Testis (tissue), 2 donors: ENCODE data around the gene NLGN1.

Experiments
- POLR2A ChIP-seq: fragments of 450-650 bp; IDR thresholded peaks from one replicate; pipeline ENCODE4 v1.6.1; 2017; ENCODE audit warnings: antibody characterized with exemption, mild to moderate bottlenecking, moderate library complexity
- TF ChIP-seq, protein P1 (sequence below), 3 experiments: fragments of 450-650 bp in 2 of 3; fragments of 200-600 bp in 1 of 3; sonication (generic) in 1 of 3; IDR thresholded peaks; one replicate each; pipeline ENCODE4 v1.5.1; 2016 to 2019; ENCODE audit warnings: antibody characterized with exemption in 3 of 3, mild to moderate bottlenecking in 2 of 3, moderate library complexity in 1 of 3

DNA sequence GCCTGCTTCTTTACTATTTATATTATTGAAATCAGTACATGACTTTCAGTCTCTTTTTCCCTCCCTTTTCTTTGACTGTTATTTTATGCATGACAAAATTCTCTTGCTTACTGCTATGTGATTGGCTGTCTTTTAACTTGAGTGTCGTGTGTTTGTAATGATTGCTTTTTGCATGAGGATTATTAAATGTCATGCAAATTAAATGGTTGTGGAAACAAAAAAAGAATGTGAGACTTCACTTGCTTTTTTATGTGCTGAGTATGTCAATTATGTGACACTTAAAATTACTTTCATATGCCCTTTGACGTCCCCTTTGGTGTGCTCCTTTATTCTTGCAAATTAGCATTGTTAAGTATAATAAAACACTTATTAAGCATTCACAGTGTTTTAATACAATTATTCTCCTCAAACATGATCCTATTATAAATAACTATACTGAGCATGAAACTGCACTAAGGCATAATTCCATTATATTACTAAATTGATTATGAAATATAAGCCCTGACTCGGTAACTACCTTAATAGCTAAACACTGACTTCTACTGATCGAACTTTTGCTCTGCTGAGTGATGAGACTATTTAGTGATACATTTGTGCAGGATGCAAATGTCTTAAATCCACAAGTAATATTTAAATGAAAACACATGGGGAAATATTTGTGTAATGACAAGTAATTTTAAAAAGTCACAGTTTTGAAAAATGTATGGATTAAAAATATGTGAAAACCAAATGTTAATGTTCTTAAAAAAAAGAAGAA, 401.7 kb downstream of the NLGN1 start:
- TF ChIP-seq, protein P1, sequence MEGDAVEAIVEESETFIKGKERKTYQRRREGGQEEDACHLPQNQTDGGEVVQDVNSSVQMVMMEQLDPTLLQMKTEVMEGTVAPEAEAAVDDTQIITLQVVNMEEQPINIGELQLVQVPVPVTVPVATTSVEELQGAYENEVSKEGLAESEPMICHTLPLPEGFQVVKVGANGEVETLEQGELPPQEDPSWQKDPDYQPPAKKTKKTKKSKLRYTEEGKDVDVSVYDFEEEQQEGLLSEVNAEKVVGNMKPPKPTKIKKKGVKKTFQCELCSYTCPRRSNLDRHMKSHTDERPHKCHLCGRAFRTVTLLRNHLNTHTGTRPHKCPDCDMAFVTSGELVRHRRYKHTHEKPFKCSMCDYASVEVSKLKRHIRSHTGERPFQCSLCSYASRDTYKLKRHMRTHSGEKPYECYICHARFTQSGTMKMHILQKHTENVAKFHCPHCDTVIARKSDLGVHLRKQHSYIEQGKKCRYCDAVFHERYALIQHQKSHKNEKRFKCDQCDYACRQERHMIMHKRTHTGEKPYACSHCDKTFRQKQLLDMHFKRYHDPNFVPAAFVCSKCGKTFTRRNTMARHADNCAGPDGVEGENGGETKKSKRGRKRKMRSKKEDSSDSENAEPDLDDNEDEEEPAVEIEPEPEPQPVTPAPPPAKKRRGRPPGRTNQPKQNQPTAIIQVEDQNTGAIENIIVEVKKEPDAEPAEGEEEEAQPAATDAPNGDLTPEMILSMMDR (IDR thresholded peaks at IDR 0.05), result no peak
- no peak for TF ChIP-seq POLR2A
